Activated naive CD4-positive, alpha-beta T cell treated with Interleukin-2 at 50 U/mL for 16 hours (primary cell): Measurements from ENCODE around the gene WIPI1.
"Not testable (repeated sequence)": the region's sequence is repeated elsewhere in the genome, so short reads cannot be mapped to it uniquely, and the experiment has no call there.

Experiments
- DNase-seq: peaks from one replicate; pipeline ENCODE4 v3.0.0-alpha.2; 2020

Gene WIPI1

DNA sequence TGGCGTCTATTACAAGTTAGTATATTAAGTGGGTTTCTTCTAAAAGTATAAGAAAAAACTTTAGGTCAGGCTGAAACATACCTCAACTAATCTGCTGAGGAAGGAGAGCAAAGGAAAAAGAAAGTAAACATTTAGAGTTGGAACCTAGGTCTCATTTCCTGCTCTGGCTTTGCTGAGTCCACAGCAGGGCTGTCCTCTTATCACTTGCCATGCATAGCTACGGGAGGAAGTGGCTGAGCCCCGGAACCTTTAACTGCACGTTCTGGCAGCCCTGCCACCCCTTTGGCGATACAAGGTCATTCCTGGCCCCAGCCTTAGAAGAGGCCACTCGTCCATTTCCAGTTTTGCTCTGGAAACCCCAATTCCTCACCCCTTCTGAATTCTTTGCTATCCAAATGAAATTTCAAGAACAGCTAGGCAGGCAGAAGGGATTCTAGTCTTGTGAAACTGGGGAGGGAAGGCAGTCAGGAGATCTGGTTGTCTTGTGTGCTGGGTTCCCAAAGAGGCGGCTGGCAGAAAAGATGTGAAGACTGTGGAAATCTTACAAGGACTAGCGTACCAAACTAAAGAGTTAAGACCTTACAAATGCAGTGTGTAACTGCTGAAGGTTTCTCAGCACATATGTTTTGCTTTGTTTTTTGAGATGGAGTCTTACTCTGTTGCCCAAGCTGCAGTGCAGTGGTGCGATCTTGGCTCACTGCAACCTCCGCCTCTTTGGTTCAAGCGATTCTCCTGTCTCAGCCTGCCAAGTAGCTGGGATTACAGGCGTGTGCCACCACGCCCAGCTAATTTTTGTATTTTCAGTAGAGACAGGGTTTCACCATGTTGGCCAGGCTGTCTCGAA lies 19.1 kb downstream of the WIPI1 start:
- DNase-seq, result peak; percentile 44

DNA sequence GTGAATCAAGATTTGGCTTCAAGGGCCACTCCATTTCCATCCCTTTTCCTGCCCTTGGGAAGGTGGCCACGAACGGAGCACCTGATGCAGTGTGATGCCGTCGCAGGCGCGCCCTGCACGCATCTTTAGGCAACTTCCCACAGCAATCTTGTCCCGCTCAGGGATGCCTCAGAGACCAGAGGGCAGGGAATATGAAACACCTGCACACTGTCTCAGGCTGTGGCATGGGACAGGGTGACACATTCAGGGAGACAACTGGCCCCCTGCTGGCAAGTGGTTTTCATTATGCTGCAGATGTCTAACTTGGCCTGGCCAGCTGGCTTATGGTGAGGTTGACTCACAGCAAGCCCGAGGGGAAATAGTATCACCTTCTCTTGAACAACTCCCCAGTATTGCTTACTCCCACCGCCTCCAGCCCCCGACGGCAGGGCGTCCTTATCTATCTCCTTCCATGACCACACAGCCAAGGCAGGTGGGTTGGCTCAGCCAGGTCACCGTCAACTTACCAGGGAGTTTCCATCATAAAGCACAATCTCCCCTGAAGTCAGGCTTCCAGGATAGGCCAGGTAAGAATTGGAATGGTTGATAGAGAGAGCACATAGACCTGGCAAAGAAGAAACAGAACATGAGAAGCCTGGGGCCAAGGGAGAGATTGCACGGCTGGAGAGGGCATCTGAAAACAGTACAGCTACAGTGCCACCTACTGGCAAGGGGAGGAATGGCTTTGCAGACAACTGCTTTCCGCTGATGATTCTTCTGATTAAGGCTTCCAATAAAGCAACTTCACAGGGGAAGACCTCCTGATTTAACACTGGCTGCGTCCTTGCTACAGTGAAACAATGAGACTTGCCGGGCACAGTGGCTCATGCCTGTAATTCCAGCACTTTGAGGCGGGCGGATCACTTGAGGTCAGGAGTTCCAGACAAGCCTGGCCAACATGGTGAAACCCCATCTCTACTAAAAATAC lies 21.1 kb downstream of the WIPI1 start:
- peak; percentile 84 for DNase-seq

DNA sequence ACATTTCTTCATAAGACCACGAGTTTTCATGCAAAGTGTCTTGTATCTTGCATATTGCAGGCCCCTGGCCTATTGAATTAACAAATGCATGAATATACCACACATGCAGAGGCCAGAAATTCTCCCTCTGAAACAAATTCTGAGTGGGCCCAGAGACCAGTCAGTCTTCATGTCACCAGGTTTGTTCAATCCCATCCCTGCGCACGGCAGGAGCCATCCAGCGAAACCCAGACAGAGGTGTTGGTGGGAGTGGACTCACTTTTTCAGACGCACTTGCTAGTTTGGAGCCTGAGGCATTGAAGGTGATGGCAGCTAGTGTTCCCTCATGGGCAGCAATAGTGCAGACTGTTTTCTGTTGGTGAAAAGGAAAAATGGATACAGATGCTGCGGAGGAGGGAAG lies 21.9 kb downstream of the WIPI1 start:
- DNase-seq, result no peak

DNA sequence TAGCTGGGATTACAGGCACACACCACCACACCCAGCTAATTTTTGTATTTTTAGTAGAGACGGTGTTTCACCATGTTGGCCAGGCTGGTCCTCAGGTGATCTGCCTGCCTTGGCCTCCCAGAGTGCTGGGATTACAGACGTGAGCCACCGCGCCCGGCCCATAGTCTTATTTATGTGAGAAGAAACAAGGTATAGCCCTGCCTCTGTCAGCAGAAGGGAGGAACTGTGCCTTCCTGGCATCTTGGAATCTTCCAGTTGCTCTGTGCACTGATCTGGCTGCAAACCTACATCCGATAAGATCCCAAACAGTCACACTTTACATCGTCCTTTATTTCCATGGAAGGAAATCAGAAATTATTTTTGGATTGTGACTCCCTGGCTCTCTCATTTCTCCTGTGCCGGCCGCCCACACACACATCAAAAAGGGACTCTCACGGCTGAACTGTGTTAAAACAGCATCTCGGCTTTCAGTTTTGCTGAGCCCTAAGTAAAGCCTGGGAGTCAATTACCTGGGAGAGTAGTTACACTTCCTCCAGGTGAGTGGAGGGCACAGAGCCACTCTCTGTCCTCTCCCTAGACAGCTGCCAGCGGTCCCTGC lies 23.3 kb downstream of the WIPI1 start:
- no peak for DNase-seq

DNA sequence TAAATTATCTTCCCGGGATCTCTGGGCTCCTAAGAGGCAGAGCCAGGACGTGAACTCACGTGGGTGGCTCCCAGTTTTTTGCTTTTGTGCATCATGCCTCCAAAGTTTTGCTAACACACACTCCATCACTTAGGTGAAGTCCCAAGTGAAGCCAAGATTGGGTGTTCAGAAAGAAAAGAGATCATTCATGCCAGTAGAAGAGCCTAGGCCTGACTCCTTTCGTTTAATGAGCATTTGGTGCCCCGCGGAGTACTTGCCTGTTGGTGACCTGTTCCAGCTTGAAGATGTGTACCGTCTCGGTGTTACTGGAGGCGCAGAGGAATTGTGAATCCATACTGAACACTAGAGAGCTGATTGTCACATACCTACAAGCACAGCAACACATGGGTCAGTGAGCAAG lies 24.1 kb downstream of the WIPI1 start:
- no peak for DNase-seq

DNA sequence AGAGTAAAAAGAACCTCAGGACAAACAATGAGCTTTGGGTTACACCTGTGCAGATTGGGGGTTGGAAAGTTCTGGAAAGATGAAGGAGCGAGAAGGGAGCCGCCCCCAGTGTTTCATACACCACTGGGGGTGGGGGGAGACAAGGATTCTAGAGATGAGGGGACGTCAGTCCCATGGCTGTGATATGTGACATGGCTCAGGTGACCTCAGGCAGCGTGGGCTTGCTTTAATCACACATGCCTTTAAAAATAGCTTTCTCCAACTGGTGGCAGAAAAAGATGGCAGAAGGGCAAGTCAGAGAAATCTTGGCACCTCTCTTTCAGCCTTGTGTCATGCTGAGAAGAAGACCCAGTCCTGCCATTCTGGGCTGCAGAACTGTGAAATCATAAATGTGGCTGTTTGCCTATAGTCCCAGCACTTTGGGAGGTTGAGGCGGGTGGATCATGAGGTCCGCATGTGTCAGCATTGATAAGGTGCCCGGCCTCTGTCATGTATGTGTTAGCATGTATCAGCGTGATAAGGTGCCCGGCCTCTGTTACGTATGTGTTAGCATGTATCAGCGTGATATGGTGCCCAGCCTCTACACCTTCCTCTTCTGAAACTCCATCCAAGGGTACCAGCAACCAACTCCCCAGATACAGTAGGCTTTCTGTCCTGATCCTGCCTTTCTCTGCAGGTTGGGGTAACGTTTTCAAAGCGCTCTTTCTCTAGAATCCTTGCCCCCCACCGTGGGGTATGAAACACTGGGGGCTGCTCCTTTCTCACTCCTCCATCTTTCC lies 25.0 kb downstream of the WIPI1 start:
- DNase-seq, result no peak

- peak; percentile 48 for DNase-seq
These were observed 25.6 kb downstream of the WIPI1 start for GRCh38 chr17:68431661-68432071.

DNA sequence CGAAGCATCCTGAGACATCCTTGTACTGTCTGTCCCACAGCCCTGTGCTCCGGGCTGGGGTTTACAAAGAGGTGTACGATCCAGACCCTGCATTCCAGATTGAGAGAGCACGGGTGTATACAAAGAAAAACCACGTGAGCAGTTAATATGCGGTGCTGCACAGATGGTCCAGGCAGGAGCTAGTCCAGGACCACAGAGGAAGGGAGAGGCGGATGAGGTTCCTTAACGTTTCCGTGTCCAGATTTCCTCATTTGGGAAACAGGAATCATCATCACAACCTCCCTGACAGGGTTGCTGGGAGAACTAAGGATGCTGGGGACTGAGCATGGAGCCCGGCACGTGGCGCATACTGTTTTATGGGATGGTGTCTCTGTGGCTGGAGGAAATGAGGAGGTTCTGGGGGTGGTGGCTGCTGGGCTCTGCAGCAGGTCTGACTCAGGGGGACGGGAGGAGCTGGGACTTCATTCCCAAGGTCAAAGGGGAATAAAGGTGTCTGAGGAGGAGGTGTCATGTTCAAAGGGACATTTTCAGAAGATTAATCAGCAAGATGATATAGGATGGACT lies 26.2 kb downstream of the WIPI1 start:
- DNase-seq, result no peak

DNA sequence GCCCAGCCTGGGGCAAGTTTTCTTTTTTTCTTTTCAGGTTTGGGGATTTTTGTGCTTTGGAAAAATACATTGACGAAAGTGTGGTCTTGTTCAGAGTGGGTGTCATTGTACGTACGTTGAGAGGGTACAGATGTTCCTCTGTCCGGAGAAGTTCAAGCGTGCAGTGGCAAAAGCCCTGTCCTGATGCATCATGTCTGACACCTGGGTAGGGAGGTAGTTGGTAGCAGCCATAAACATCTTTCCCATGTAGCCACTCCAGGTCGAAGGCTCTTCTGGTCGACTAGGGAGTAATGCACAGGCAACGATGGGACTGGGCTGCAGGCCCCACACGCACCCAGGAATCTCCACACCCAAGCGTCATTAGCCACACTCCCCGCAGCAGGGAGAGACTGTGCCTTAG lies 27.4 kb downstream of the WIPI1 start:
- no peak for DNase-seq

GRCh38 chr17:68428498-68429172 lies 28.7 kb downstream of the WIPI1 start:
- DNase-seq, result no peak

- no peak for DNase-seq
These were observed 29.7 kb downstream of the WIPI1 start for GRCh38 chr17:68427575-68427974.

- DNase-seq, result no peak
These were observed 31.3 kb downstream of the WIPI1 start for GRCh38 chr17:68425979-68426378.

- no peak for DNase-seq
These were observed 32.4 kb downstream of the WIPI1 start for GRCh38 chr17:68424861-68425260.

GRCh38 chr17:68424203-68424602 lies 33.1 kb downstream of the WIPI1 start:
- no peak for DNase-seq

DNA sequence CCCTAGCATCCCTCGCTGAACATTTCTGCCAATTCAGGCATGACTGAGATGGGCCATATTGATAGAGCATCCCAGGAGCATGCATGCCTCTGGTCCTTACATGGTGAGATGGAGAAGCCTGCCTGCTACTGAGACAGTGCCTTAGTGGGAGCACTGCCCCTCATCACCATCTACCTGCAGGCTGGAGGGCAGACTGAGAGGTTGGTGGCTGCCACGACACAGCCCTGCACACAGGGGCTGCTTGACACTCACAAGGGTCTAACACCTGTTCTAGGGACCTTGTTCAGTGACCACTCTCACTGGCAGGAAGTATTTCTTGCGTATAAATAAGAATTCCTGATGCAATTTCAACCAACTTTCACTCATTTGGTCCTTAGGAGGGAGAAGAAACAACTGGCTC lies 34.0 kb downstream of the WIPI1 start:
- no peak for DNase-seq

- DNase-seq, result no peak
These were observed 34.5 kb downstream of the WIPI1 start for GRCh38 chr17:68422821-68423220.

- no peak for DNase-seq
These were observed 35.8 kb downstream of the WIPI1 start for GRCh38 chr17:68421486-68421885.

GRCh38 chr17:68420065-68420464 lies 37.2 kb downstream of the WIPI1 start:
- DNase-seq, result no peak

- DNase-seq, result no peak
These were observed 38.4 kb downstream of the WIPI1 start for GRCh38 chr17:68418876-68419275.

- DNase-seq, result no peak
These were observed 40.0 kb downstream of the WIPI1 start for GRCh38 chr17:68417317-68417716.

DNA sequence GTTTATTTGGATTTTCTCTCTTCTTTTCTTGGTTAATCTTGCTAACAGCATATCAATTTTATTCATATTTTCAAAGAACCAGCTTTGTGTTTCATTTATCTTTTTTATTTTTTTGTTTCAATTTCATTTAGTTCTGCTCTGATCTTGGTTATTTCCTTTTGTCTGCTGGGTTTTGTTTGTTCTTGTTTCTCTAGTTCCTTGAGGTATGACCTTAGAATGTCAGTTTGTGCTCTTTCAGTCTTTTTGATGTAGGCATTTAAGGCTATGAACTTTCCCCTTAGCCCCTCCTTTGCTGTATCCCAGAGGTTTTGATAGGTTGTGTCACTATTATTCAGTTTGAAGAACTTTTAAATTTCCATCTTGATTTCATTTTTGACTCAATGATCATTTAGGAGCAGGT lies 42.4 kb downstream of the WIPI1 start:
- DNase-seq, result not testable (repeated sequence)
